ENCODE measurements around the gene PDE1C.

DNA sequence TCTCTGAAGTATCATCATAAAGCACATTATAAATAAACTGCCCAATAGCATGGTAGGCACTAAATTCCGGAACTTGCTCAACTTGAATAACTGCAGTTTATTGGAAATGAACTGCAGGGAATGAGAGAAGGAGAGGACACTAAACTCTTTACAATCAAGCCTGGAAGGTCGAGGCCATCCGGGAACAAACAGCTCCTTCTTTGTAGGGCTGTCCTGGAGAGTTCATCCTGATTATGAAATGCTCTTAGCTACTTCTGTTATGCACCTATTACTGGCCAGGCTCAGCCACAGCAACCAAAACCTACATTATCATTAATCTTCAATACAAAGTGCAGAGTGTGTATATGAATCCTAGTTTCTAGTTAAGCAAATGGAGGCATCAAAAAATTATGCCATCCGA is 318.5 kb downstream of the PDE1C start:
- TF ChIP-seq EZH2phosphoT487 (IDR thresholded peaks at IDR 0.05; ENCODE audit: insufficient read depth, low read depth) (no peak), EZH2 (IDR thresholded peaks at IDR 0.05; ENCODE audit: insufficient read depth, poor library complexity, severe bottlenecking) (no peak)

Measured in GM23248 (cell line).